SKM-1 (cell line): Measurements from ENCODE around the gene JAK1.
A peak's percentile ranks its signal among the peaks of the same experiment; 100 is the strongest.
"Not testable (repeated sequence)": the region's sequence is repeated elsewhere in the genome, so short reads cannot be mapped to it uniquely, and the experiment has no call there.

Experiments used
- DNase-seq: peaks from one replicate; lab custom pipeline; 2025; ENCODE audit not compliant: unreplicated experiment; lab: John Stamatoyannopoulos, UW

Gene JAK1

GRCh38 chr1:64966158-64966971, at the start of gene JAK1:
Gene JAK1 (minus strand): TSS chr1:64966549. CDS start chr1:64886264, 80,285 bp downstream.
- peak; percentile 81 for DNase-seq

DNA sequence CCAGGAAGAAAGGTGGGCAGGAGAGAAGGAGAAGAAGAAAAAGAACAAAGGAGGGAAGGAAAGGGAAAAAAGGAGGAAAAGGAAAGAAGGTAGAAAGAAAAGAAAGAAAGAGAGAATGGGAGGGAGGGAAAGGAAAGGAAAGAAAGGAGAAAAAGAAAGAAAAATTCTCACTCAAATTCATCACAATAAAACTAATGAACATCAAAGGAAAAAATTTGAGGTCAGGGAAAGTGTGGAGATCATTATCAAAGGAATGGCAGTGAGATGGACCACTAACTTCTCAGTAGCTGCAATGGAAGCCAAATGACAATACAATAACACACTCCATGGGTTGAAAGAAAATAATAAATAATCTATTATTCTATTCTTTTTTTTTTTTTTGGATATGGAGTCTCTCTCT, 48.0 kb upstream of the JAK1 start:
- DNase-seq, result no peak

GRCh38 chr1:65011983-65012382, 45.6 kb upstream of the JAK1 start:
- DNase-seq, result no peak

DNA sequence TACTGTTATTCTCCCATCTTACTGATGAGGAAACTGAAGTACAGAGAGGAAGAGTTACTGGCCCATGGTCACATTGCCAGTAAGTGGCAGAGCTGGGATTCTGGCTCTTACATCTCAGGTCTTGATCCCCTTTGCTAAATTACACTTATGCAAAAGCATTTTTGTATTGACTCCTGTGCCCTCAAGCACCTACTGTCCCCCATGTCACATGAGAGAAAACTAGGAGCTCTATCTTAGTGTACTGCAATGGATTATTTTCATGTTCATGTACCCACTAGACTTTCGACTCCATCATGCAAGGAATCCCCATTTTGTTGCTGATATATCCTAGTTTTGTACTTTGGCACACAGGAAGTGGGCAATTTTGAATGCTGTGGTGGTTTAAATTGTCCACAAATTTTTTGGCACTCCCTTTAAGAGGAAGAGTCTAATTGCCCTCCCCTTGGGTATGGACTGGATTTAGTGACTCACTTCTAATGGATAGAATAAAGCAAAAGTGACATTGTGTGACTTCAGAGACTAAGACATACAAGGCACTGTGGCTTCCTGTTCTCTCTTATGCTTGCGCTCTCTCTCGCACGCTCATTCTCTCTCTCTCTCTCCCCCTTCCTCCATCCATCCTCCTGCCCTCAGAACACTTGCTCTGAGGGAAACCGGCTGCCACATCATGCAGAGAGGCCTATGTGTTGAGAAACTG, 43.5 kb upstream of the JAK1 start:
- DNase-seq, result no peak

- DNase-seq, result no peak
Measured at GRCh38 chr1:65009176-65009575, 42.8 kb upstream of the JAK1 start.

- DNase-seq, result no peak
Measured at GRCh38 chr1:65006806-65007205, 40.5 kb upstream of the JAK1 start.

DNA sequence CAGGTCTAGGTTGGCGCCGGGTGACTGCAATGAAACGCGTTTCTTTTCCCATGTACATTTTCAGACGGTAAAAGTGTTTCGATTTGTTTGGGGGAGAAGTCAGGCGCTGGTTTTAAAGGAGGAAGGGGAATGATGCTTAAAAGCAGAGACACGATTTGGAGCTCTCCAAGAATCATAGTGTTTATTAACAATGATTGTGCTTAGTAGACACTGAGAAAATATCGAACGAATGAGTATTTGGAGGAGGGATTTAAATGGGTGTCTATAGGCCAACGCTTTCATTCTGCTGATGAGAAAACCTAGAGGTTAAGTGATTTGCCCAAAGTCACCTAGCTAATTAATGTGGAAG, 36.9 kb upstream of the JAK1 start:
- DNase-seq, result no peak

DNA sequence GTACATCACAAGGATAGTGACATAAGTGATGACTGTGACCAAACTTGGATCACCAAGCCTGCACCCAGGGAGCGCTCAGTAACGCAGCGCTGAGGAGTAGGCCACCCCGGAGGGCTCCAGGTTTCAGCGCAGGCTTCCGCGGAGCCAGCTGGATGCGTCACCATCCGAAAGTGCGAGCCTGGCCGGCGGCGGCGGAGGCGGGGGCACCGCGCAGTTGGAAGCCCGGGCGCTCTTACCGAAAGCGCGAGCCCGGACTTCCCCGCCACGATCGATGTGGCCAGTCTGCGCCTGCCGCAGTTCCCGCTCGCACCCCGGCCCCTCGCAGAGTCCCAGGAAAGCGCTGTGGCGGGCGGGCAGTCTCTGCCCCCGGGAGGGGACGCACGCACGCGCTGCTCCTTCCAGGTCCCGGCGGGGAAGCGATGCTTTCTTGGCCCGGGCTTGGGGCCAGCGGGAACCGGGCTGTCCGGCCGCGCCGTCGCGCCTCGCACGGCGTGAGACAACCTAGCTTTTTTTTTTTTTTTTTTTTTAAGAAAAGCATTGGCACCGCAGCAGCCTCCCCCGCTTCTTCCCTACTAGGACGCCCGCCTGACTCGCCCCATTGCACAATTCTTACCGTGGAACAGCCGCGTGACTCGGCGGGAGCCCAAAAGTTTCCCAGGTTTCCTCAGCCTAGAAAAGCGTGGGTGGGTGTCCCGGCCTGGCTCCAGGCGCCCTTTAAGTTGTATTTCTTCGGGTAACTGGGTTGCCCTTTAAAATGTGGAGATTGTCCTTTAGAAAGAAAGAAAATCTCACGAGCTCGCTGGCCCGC, 36.4 kb upstream of the JAK1 start:
- peak; percentile 24 for DNase-seq

GRCh38 chr1:65002156-65002507, 35.8 kb upstream of the JAK1 start:
- no peak for DNase-seq

DNA sequence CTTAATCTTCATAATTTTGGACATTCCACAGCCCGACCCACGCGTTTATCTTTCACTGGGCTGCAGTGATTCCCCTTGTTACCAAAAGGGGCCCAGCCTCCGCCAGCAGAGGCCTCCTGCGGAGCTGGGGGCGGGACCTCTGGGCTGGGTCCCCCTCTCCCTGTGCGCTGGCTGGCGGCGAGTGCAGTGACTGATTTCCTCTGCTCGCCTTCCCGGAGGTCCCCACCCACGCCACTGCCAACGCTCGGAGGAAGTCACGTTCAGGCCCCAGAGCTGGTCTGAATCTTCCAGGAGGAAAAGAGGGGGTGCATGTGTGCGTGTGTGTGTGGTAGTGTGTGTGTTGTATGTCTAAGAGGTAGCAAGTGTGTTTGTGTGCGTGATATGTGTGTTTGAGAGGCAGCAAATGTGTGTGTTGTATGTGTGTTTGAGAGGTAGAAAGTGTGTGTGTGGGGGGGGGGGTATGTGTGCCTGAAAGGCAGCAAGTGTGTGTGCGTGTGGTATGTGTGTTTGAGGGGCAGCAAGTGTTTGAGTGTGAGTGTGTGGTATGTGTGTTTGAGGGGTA, 35.0 kb upstream of the JAK1 start:
- DNase-seq, result no peak

DNA sequence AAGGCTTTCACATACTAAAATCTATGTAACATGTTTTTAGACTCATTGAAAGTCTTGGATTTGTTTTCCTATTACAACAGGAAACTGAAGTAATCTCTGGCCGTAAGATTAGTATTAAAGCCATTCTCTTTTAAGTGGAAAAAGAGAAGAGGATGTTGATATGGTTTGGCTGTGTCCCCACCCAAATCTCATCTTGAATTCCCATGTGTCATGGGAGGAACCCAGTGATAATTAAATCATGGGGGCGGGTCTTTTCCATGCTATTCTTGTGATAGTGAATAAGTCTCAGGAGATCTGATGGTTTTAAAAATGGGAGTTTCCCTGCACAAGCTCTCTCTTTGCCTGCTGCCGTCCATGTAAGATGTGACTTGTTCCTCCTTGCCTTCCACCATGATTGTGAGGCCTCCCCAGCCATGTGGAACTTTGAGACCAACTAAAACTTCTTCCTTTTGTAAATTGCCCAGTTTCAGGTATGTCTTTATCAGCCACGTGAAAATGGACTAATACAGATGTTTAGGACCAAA, 32.1 kb upstream of the JAK1 start:
- DNase-seq, result not testable (repeated sequence)

DNA sequence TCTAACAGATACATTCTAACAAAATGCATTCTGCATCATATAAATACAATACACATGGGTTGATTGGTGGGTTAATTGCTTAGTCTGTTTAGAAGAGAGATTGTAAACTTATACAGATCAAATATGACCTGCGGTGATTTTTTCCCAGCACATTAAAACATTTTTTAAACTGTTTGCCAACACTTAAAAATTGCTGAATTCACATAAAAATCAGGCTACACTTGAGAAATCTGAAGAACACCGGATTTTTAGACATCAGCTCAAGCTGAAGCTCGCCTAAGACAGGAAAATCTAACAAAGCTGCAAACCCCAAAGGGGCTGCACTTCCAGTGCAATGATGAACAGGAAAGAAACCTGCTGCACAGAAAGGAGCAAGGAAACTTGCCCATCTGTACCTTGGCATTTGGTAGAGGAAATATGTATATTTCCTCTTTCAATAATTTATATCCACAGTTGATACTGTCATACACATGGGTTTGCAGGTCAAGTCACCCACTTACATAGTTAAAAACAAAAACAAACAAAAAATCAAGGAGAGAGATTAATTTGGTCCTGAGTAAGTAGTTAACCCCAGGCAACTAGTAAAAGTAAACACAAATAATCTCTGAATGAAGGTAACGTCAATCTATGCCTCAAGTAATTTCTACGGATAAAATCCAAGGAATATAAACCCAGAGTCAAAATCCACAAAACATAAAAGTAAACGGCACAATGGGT, 30.4 kb upstream of the JAK1 start:
- no peak for DNase-seq

DNA sequence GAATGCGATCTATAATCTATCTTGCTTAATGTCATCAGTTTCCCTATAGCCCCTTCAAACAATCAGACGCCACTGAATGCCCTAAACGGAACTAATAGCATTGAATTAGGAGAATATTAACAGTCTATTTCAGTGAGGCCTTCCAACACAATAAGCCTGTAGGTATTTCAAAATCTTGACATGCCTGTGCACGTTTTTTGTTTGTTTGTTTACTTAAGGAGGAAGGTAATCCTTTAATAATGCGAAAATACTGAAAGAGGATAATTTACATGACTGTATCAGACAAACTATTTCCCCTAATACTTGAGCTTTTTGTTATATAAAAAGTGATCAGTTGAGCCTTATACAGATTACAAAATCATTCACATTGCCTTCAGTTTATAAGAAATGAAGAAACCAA, 29.0 kb upstream of the JAK1 start:
- no peak for DNase-seq

- no peak for DNase-seq
Measured at GRCh38 chr1:64986903-64987871, 20.8 kb upstream of the JAK1 start.

GRCh38 chr1:64984737-64985136, 18.4 kb upstream of the JAK1 start:
- DNase-seq, result no peak

GRCh38 chr1:64984106-64984505, 17.8 kb upstream of the JAK1 start:
- DNase-seq, result no peak

GRCh38 chr1:64983110-64983509, 16.8 kb upstream of the JAK1 start:
- no peak for DNase-seq

DNA sequence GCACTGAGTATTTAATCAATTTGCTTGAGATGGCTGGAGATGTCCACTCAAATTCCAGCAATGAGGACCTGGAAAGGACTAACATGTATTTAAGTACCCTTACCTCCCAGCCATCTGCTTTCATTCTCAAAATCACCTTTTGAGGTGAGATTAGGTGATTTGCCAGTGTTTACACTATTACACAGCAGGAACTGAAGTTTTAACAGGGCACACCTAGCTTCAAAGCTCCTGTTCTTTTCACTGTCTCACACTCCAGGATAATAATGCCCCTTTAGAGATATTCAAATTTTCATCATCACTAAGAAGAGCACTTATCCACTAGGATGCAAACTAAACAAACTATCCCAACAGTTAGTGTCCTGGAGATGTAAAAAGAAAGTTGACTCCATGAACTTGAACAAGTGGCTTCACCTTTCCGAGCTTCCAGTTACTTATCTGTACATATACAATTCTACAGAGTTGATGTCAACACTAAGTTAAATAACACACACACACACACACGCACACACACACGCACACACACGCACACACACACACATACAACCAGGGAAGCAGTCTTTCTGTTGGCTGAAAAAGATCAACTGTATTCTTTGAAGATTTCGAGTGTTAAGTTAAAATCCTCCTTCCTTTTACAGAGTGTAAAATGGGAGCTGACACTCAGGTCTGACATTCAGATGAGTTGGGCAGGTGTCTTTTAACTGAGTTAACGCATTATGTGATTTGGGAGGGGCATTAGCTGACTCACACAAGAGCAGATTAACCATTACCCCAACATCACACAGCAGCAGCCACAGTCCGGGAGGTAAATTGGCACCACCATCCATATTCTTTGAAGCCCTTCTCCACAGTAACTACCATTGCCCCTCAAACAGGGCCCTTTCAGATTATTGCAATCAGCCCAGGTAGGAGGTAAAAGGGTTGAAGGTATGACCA, 15.5 kb upstream of the JAK1 start:
- DNase-seq, result no peak
